Measurements from ENCODE around the gene ENTHD1.

DNA sequence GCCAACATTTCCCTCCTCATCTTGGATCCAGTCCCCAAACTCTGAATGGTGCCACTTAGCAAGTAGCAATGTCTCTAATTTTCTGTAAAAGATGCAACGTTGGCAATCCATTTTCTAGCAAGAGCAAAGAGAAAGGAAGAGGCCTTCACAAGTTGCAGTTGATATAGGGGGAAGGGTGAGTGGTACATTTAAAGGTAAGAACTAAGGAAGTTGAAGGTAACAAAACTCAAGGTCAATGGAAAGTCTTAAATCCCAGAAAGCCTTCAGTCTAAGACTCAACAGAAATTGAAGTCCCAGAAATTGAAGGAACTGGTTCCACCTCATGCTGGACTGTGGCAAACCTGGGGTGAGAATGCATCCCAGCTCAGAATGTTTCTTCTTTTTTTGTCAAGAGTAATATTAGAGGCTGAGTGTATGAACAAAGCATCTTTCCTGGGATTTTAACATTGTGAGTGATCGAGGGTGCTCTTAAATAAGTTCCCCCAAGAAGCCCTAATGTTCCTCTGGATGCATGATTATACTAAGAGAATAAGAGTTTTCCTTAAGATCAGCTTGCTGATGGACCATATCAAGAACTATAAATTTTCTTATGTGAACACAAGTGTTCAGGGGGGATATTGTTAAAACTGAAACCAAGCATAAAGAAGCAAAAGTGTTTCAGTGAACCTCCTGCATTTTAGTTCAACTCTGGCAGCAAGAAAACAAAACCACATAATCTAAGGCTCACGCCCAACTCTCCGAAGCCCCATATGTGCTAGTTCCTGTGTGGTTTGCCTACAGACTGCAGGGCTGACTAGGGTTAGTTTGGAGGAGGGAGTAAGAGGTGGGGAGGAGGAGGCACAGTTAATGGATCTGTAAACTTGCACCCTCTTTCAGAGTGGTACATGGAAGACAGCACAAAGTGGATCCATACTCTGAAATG, 7.0 kb upstream of the ENTHD1 start, which contains the start of gene GRAP2:
- TF ChIP-seq, protein P1, sequence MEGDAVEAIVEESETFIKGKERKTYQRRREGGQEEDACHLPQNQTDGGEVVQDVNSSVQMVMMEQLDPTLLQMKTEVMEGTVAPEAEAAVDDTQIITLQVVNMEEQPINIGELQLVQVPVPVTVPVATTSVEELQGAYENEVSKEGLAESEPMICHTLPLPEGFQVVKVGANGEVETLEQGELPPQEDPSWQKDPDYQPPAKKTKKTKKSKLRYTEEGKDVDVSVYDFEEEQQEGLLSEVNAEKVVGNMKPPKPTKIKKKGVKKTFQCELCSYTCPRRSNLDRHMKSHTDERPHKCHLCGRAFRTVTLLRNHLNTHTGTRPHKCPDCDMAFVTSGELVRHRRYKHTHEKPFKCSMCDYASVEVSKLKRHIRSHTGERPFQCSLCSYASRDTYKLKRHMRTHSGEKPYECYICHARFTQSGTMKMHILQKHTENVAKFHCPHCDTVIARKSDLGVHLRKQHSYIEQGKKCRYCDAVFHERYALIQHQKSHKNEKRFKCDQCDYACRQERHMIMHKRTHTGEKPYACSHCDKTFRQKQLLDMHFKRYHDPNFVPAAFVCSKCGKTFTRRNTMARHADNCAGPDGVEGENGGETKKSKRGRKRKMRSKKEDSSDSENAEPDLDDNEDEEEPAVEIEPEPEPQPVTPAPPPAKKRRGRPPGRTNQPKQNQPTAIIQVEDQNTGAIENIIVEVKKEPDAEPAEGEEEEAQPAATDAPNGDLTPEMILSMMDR (IDR thresholded peaks at IDR 0.05; ENCODE audit: low read depth, low read length) = no peak
- TF ChIP-seq EZH2phosphoT487 (IDR thresholded peaks at IDR 0.05; ENCODE audit: low read depth) = no peak

Data from OCI-LY3 (cell line).